ENCODE data around the gene GSK3B.
"Not testable (repeated sequence)": the region's sequence is repeated elsewhere in the genome, so short reads cannot be mapped to it uniquely, and the experiment has no call there.

The GSK3B gene

GRCh38 chr3:119891944-119892721 lies 202.1 kb downstream of the GSK3B start:
- WGBS, 2 experiments, result 48 to 54% methylated on average over 9 to 10 of the region's 10 CpGs
- no peaks in the 10 kb centered on the region for H3K9me3 ChIP-seq (ENCODE audit: control insufficient read depth, low read length)

GRCh38 chr3:119888681-119889080 lies 205.6 kb downstream of the GSK3B start:
- not testable (repeated sequence) for H3K4me3 ChIP-seq (ENCODE audit: insufficient read depth, low read depth, low read length); H3K36me3 ChIP-seq (ENCODE audit: control insufficient read depth, insufficient read depth, low read length); H3K27ac ChIP-seq (ENCODE audit: insufficient read depth, low read depth, low read length, poor library complexity, severe bottlenecking); H3K27me3 ChIP-seq (ENCODE audit: control insufficient read depth, insufficient read depth, low read length, poor library complexity, severe bottlenecking); H3K9me3 ChIP-seq (ENCODE audit: control insufficient read depth, low read length); H3K4me1 ChIP-seq (ENCODE audit: control insufficient read depth, insufficient read depth, low read length)
- 96% methylated on average over 4 of the region's 4 CpGs for WGBS, 2 experiments

More at GRCh38 chr3:119891944-119892721, 202.1 kb downstream of the GSK3B start:
- no peaks in the 10 kb centered on the region for H3K27me3 ChIP-seq (ENCODE audit: control insufficient read depth, insufficient read depth, low read length, poor library complexity, severe bottlenecking)
- H3K36me3 ChIP-seq (ENCODE audit: control insufficient read depth, insufficient read depth, low read length), result peaks cover 8% of the 10 kb centered on the region
- peaks cover 8% of the 10 kb centered on the region for H3K4me1 ChIP-seq (ENCODE audit: control insufficient read depth, insufficient read depth, low read length)
- H3K4me3 ChIP-seq (ENCODE audit: insufficient read depth, low read depth, low read length), result no peak overlapping the region
- no peak overlapping the region for H3K27ac ChIP-seq (ENCODE audit: insufficient read depth, low read depth, low read length, poor library complexity, severe bottlenecking)

DNA sequence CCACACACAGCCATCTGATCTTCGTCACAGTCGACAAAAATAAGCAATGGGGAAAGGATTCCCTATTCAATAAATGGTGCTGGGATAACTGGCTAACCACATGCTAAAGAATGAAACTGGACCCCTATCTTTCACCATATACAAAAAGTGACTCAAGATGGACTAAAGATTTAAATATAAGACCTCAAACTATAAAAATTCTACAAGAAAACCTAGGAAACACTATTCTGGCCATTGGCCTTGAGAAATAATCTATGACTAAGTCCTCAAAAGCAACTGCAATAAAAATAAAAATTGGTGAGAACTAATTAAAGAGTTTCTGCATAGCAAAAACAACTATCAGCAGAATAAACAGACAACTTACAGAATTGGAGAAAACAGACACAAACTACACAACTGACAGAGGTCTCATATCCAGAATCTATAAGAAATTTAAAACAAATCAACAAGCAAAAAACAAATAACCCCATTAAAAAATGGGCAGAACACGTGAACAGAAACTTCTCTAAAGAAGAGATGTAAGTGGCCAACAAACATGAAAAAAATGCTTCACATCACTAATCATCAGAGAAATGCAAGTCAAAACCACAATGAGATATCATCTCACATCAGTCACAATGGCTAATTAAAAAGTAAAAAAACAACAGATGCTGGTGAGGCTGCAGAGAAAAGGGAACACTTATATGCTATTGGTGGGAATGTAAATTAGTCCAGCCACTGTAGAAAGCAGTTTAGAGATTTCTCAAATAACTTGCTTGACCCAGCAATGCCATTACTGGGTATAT lies 208.3 kb downstream of the GSK3B start:
- WGBS, 2 experiments, result 91 to 92% methylated on average over 3 of the region's 3 CpGs
- peaks cover 8% of the 10 kb centered on the region for H3K36me3 ChIP-seq (ENCODE audit: control insufficient read depth, insufficient read depth, low read length)
- no peak overlapping the region for H3K4me3 ChIP-seq (ENCODE audit: insufficient read depth, low read depth, low read length)

GRCh38 chr3:119884161-119884557 lies 210.1 kb downstream of the GSK3B start:
- Histone ChIP-seq H3K9me3 (ENCODE audit: control insufficient read depth, low read length) (no peaks in the 10 kb centered on the region), H3K27ac (ENCODE audit: insufficient read depth, low read depth, low read length, poor library complexity, severe bottlenecking) (no peak overlapping the region), H3K27me3 (ENCODE audit: control insufficient read depth, insufficient read depth, low read length, poor library complexity, severe bottlenecking) (no peaks in the 10 kb centered on the region), H3K36me3 (ENCODE audit: control insufficient read depth, insufficient read depth, low read length) (peaks cover under 1% of the 10 kb centered on the region), H3K4me3 (ENCODE audit: insufficient read depth, low read depth, low read length) (no peak overlapping the region), H3K4me1 (ENCODE audit: control insufficient read depth, insufficient read depth, low read length) (no peaks in the 10 kb centered on the region)
- WGBS, 2 experiments, result 97 to 99% methylated on average over 4 of the region's 4 CpGs

More for the DNA sequence above, 208.3 kb downstream of the GSK3B start:
- Histone ChIP-seq H3K27ac (ENCODE audit: insufficient read depth, low read depth, low read length, poor library complexity, severe bottlenecking) (no peak overlapping the region), H3K9me3 (ENCODE audit: control insufficient read depth, low read length) (no peaks in the 10 kb centered on the region), H3K27me3 (ENCODE audit: control insufficient read depth, insufficient read depth, low read length, poor library complexity, severe bottlenecking) (no peaks in the 10 kb centered on the region), H3K4me1 (ENCODE audit: control insufficient read depth, insufficient read depth, low read length) (no peaks in the 10 kb centered on the region)

DNA sequence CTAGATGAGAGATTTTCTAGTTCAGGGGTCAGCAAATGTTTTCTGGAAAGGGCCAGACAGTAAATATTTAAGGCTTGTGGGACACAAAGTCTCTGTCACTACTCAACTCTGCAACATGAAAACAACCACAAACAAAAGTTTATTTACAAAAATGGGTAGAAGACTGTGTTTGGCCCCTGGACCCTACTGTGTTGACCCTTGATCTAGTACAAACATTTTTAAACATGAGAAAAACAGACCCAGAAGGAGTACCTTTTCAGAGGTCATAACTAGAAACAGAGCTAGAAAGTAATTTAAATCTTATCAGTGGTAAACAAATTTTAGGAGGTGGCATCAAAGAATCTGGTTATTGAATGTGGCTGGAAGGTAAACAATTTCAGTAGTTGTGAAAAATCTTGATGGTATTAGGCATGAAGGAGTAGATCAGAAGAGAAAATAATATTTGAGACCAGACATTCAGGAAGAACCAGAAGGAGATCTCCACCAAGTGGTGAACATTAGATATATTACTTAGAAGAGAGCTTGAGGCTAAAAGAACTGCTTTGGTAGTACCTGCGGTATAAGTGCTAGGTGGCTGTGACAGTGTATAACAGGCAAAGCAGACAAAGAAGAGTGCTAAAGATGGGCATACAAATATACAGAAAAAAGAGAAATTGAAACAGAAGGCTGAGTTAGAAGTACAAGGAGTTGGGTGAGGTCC lies 210.6 kb downstream of the GSK3B start:
- H3K4me3 ChIP-seq (ENCODE audit: insufficient read depth, low read depth, low read length), result no peak overlapping the region
- no peak overlapping the region for H3K27ac ChIP-seq (ENCODE audit: insufficient read depth, low read depth, low read length, poor library complexity, severe bottlenecking)
- H3K36me3 ChIP-seq (ENCODE audit: control insufficient read depth, insufficient read depth, low read length), result no peaks in the 10 kb centered on the region

DNA sequence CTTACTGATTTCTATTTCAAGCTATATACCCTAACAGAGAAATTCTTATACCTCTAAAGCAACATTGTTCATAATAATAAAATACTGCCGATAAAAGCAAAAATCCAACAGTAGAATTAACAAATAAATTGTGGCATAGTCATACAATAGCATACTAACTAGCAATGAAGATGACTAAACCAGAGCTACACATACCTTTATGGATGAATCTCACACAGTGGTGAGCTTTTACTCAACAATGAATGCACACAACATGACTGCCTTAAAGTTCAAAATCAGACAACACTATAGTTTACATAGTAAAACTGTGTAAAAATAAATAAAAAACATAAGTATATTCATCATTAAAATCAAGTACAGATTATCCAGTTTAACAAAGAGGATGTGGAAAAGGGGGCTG lies 213.3 kb downstream of the GSK3B start:
- no peaks in the 10 kb centered on the region for H3K4me1 ChIP-seq (ENCODE audit: control insufficient read depth, insufficient read depth, low read length)
- 80 to 93% methylated on average over 1 of the region's 1 CpG for WGBS, 2 experiments
- no peaks in the 10 kb centered on the region for H3K27me3 ChIP-seq (ENCODE audit: control insufficient read depth, insufficient read depth, low read length, poor library complexity, severe bottlenecking)
- H3K27ac ChIP-seq (ENCODE audit: insufficient read depth, low read depth, low read length, poor library complexity, severe bottlenecking), result no peak overlapping the region
- H3K4me3 ChIP-seq (ENCODE audit: insufficient read depth, low read depth, low read length), result no peak overlapping the region
- no peaks in the 10 kb centered on the region for H3K36me3 ChIP-seq (ENCODE audit: control insufficient read depth, insufficient read depth, low read length)
- no peaks in the 10 kb centered on the region for H3K9me3 ChIP-seq (ENCODE audit: control insufficient read depth, low read length)

More for the DNA sequence above, 210.6 kb downstream of the GSK3B start:
- no peaks in the 10 kb centered on the region for H3K4me1 ChIP-seq (ENCODE audit: control insufficient read depth, insufficient read depth, low read length)
- no peaks in the 10 kb centered on the region for H3K9me3 ChIP-seq (ENCODE audit: control insufficient read depth, low read length)
- 100% methylated on average over 1 of the region's 1 CpG for WGBS, 2 experiments
- no peaks in the 10 kb centered on the region for H3K27me3 ChIP-seq (ENCODE audit: control insufficient read depth, insufficient read depth, low read length, poor library complexity, severe bottlenecking)

DNA sequence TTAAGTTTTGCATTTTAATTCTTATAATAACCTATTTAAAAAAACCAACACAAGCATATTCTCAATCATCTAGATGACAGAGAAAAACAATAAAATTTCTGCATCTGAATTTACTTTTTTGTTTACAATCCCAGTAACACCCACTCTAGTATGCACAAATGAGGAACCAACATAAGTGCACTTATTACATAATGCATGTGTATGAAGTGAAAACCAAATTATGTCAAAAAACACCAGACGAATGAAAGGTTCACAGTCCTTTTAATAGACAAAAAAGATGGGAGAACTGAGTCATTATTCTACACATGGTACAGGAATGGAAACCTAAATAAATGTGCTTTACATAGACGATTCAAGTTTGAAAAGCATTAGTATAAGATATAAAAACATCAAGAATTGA lies 220.6 kb downstream of the GSK3B start:
- Histone ChIP-seq H3K9me3 (ENCODE audit: control insufficient read depth, low read length) (no peaks in the 10 kb centered on the region), H3K4me1 (ENCODE audit: control insufficient read depth, insufficient read depth, low read length) (no peaks in the 10 kb centered on the region), H3K36me3 (ENCODE audit: control insufficient read depth, insufficient read depth, low read length) (no peaks in the 10 kb centered on the region), H3K27ac (ENCODE audit: insufficient read depth, low read depth, low read length, poor library complexity, severe bottlenecking) (no peak overlapping the region), H3K4me3 (ENCODE audit: insufficient read depth, low read depth, low read length) (no peak overlapping the region), H3K27me3 (ENCODE audit: control insufficient read depth, insufficient read depth, low read length, poor library complexity, severe bottlenecking) (no peaks in the 10 kb centered on the region)
- 80 to 91% methylated on average over 1 to 2 of the region's 2 CpGs for WGBS, 2 experiments

GRCh38 chr3:119872773-119873172 lies 221.5 kb downstream of the GSK3B start:
- H3K4me3 ChIP-seq (ENCODE audit: insufficient read depth, low read depth, low read length), result no peak overlapping the region
- H3K4me1 ChIP-seq (ENCODE audit: control insufficient read depth, insufficient read depth, low read length), result no peaks in the 10 kb centered on the region
- no peaks in the 10 kb centered on the region for H3K27me3 ChIP-seq (ENCODE audit: control insufficient read depth, insufficient read depth, low read length, poor library complexity, severe bottlenecking)
- no peaks in the 10 kb centered on the region for H3K9me3 ChIP-seq (ENCODE audit: control insufficient read depth, low read length)
- no peaks in the 10 kb centered on the region for H3K36me3 ChIP-seq (ENCODE audit: control insufficient read depth, insufficient read depth, low read length)
- no peak overlapping the region for H3K27ac ChIP-seq (ENCODE audit: insufficient read depth, low read depth, low read length, poor library complexity, severe bottlenecking)
- 96% methylated on average over 2 of the region's 2 CpGs for WGBS, 2 experiments

GRCh38 chr3:119871571-119871970 lies 222.7 kb downstream of the GSK3B start:
- Histone ChIP-seq H3K27me3 (ENCODE audit: control insufficient read depth, insufficient read depth, low read length, poor library complexity, severe bottlenecking) (no peaks in the 10 kb centered on the region), H3K36me3 (ENCODE audit: control insufficient read depth, insufficient read depth, low read length) (no peaks in the 10 kb centered on the region), H3K9me3 (ENCODE audit: control insufficient read depth, low read length) (no peaks in the 10 kb centered on the region), H3K4me3 (ENCODE audit: insufficient read depth, low read depth, low read length) (no peak overlapping the region), H3K4me1 (ENCODE audit: control insufficient read depth, insufficient read depth, low read length) (no peaks in the 10 kb centered on the region), H3K27ac (ENCODE audit: insufficient read depth, low read depth, low read length, poor library complexity, severe bottlenecking) (no peak overlapping the region)
- 100% methylated on average over 1 of the region's 1 CpG for WGBS, 2 experiments

GRCh38 chr3:119870512-119870911 lies 223.7 kb downstream of the GSK3B start:
- no peaks in the 10 kb centered on the region for H3K4me1 ChIP-seq (ENCODE audit: control insufficient read depth, insufficient read depth, low read length)
- no peaks in the 10 kb centered on the region for H3K27me3 ChIP-seq (ENCODE audit: control insufficient read depth, insufficient read depth, low read length, poor library complexity, severe bottlenecking)

More at GRCh38 chr3:119870512-119870911, 223.7 kb downstream of the GSK3B start:
- H3K4me3 ChIP-seq (ENCODE audit: insufficient read depth, low read depth, low read length), result no peak overlapping the region
- H3K9me3 ChIP-seq (ENCODE audit: control insufficient read depth, low read length), result no peaks in the 10 kb centered on the region
- H3K27ac ChIP-seq (ENCODE audit: insufficient read depth, low read depth, low read length, poor library complexity, severe bottlenecking), result no peak overlapping the region
- H3K36me3 ChIP-seq (ENCODE audit: control insufficient read depth, insufficient read depth, low read length), result no peaks in the 10 kb centered on the region
